Activated B cell treated with CpG ODN at 0.5 μM for 24 hours (primary cell): ENCODE data around the gene TPD52L2. TPM values are rescaled to one million over a fixed set of nuclear protein-coding genes. Genes with fewer than 3 reads are reported as not detected.
"Not testable (repeated sequence)": the region's sequence is repeated elsewhere in the genome, so short reads cannot be mapped to it uniquely, and the experiment has no call there.

Experiments used
- ATAC-seq: fragments of 200-7000 bp; cut with Tn5 transposase; one replicate; pipeline ENCODE4 v1.10.0; 2021; ENCODE audit warnings: low read depth, mild to moderate bottlenecking, moderate library complexity
- CTCF ChIA-PET: fragments of 350-600 bp; sonication (Branson Sonifier 250); formaldehyde crosslinking; loops from one replicate; lab custom pipeline; 2021; ENCODE audit warnings: antibody characterized with exemption; lab: Charles Lee
- POLR2A ChIA-PET: fragments of 350-600 bp; sonication (Branson Sonifier 250); formaldehyde crosslinking; loops from one replicate; lab custom pipeline; 2021; ENCODE audit warnings: antibody characterized with exemption; lab: Charles Lee
- DNase-seq: peaks from one replicate; pipeline ENCODE4 v3.0.0; 2022
- H3K27ac Mint-ChIP-seq: one replicate; pipeline ENCODE4 v1.8.0; 2020; ENCODE audit warnings: mixed read lengths
- H3K27me3 Mint-ChIP-seq: one replicate; pipeline ENCODE4 v1.8.0; 2021; ENCODE audit warnings: mixed read lengths
- H3K36me3 Mint-ChIP-seq: one replicate; pipeline ENCODE4 v1.8.0; 2021; ENCODE audit warnings: low read depth, mixed read lengths
- H3K4me1 Mint-ChIP-seq: one replicate; pipeline ENCODE4 v1.8.0; 2021; ENCODE audit warnings: mixed read lengths
- H3K4me3 Mint-ChIP-seq: one replicate; pipeline ENCODE4 v1.8.0; 2020; ENCODE audit warnings: mild to moderate bottlenecking, mixed read lengths
- H3K9me3 Mint-ChIP-seq: one replicate; pipeline ENCODE4 v1.8.0; 2020; ENCODE audit warnings: mixed read lengths
- CTCF ChIP-seq: fragments of 200-600 bp; IDR thresholded peaks from one replicate; pipeline ENCODE4 v1.8.0; 2022; ENCODE audit warnings: antibody characterized with exemption, mild to moderate bottlenecking
- intact Hi-C: fragments of 100-400 bp; cut with micrococcal nuclease; formaldehyde crosslinking; loops from one replicate; pipeline ENCODE4 v1.15.1; 2024
- total RNA-seq: library from RNA; stranded (reverse); gene quantifications from 2 replicates; pipeline ENCODE4 v1.2.3, GENCODE V29; 2022

The TPD52L2 gene
- total RNA-seq, 1 donor from 2014 or later = 38.8 TPM

GRCh38 chr20:63911176-63911575 lies 46.1 kb downstream of the TPD52L2 start:
- Mint-ChIP-seq H3K27ac (no peak overlapping the region), H3K4me3 (no peak overlapping the region), H3K9me3 (peaks cover 2% of the 10 kb centered on the region), H3K4me1 (peaks cover 30% of the 10 kb centered on the region), H3K27me3 (no peaks in the 10 kb centered on the region), H3K36me3 (peaks cover 20% of the 10 kb centered on the region)
- intact Hi-C loops = no loop called here
- POLR2A ChIA-PET = interaction anchor here (0.5 kb wide), 1 partner anchor 11 kb away, joined by 7 read pairs; no protein-coding TSS in a partner anchor
- TF ChIP-seq CTCF = no peak
- CTCF ChIA-PET = interaction anchor here (0.7 to 0.8 kb wide), 2 partner anchors 24 to 63 kb away, joined by 3 read pairs; no protein-coding TSS in a partner anchor
- DNase-seq (no peak), ATAC-seq (no peak)

GRCh38 chr20:63913768-63914167 lies 48.7 kb downstream of the TPD52L2 start:
- DNase-seq = no peak
- Mint-ChIP-seq H3K4me3 (no peak overlapping the region), H3K4me1 (peaks cover 44% of the 10 kb centered on the region), H3K27ac (no peak overlapping the region), H3K9me3 (peaks cover 4% of the 10 kb centered on the region), H3K27me3 (no peaks in the 10 kb centered on the region), H3K36me3 (peaks cover 31% of the 10 kb centered on the region)
- ChIA-PET CTCF (no interaction called here), POLR2A (no interaction called here)
- no peak for ATAC-seq
- TF ChIP-seq CTCF = no peak
- intact Hi-C loops = no loop called here

GRCh38 chr20:63915471-63915870 lies 50.4 kb downstream of the TPD52L2 start:
- Mint-ChIP-seq H3K4me3 (no peak overlapping the region), H3K27ac (no peak overlapping the region), H3K9me3 (peaks cover 4% of the 10 kb centered on the region), H3K4me1 (peaks cover 42% of the 10 kb centered on the region), H3K27me3 (no peaks in the 10 kb centered on the region), H3K36me3 (peaks cover 27% of the 10 kb centered on the region)
- ChIA-PET POLR2A (interaction anchor here (0.8 kb wide), 1 partner anchor 20 kb away, joined by 4 read pairs; no protein-coding TSS in a partner anchor), CTCF (no interaction called here)
- TF ChIP-seq CTCF = no peak
- ATAC-seq (no peak), DNase-seq (no peak)
- intact Hi-C loops = no loop called here

GRCh38 chr20:63916371-63916939 lies 51.4 kb downstream of the TPD52L2 start:
- Mint-ChIP-seq H3K36me3 (peaks cover 29% of the 10 kb centered on the region), H3K27ac (peak overlapping the region; percentile 56), H3K4me1 (peaks cover 35% of the 10 kb centered on the region)
- POLR2A ChIA-PET, H3K4me3 Mint-ChIP-seq, H3K9me3 Mint-ChIP-seq, ATAC-seq, H3K27me3 Mint-ChIP-seq, DNase-seq, intact Hi-C loops, CTCF ChIA-PET: not testable (repeated sequence)

- peak overlapping the region; percentile 13 for H3K4me3 Mint-ChIP-seq
- H3K27me3 Mint-ChIP-seq = no peaks in the 10 kb centered on the region
- H3K36me3 Mint-ChIP-seq = peaks cover 29% of the 10 kb centered on the region
- ATAC-seq = peak; percentile 37
- no peak for DNase-seq
- intact Hi-C loops = no loop called here
- H3K9me3 Mint-ChIP-seq = peaks cover 4% of the 10 kb centered on the region
- TF ChIP-seq CTCF = no peak
- CTCF ChIA-PET = no interaction called here
- H3K4me1 Mint-ChIP-seq = peaks cover 30% of the 10 kb centered on the region
- POLR2A ChIA-PET = interaction anchor here (0.7 kb wide), 2 partner anchors 208 to 291 kb away, joined by 3 read pairs; partner anchors contain the start of gene GMEB2
- peak overlapping the region; percentile 9 for H3K27ac Mint-ChIP-seq
These were observed 52.7 kb downstream of the TPD52L2 start for GRCh38 chr20:63917811-63918210.
